ENCODE data around the gene ELF4.

ELF4 gene

DNA sequence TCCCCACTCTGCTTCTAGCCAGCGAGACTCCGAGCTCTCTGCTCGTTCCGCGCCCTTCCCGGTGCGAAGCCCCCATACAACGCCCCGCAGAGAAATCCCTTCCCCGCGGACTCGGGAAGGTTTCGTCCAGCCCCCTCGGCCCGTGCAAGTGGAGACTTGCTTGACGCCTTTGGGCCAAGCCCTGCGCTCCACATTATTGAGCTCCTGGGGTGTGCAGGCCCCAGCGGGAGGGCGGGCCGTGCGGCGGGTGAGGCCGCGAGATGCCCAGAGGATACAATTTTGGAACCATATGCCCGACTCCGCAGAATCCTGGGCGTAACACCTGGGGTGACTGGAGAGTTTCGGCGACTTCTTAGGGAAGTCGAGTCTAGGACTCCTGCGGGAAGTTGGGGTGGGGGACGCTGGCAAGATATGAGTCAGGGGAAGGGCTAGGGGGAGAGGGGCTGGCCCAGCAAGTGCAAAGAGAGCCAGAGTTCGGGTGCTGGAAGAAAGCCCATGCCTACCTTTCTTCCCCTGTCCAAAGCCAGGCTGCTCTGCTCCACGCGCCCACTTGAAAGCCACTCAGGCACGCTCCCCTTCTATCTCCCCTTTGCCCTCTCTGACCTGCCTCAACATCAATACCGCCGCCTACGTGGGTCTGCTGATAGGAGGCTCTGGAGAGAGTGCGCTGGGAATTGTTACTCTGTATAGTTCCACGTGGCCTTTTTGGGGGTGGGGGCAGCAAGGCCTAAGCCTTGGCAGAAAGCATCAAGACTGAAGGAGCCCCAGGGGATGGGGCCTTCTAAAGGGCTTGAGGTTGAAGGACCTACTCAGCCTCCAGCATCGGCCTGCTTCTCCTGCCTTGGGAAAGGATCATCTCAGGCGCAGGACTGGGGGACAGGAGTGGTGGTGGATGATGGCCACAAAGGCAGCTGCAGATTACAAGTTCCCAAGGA is 1.2 kb upstream of the ELF4 start:
- no peak for DNase-seq

DNA sequence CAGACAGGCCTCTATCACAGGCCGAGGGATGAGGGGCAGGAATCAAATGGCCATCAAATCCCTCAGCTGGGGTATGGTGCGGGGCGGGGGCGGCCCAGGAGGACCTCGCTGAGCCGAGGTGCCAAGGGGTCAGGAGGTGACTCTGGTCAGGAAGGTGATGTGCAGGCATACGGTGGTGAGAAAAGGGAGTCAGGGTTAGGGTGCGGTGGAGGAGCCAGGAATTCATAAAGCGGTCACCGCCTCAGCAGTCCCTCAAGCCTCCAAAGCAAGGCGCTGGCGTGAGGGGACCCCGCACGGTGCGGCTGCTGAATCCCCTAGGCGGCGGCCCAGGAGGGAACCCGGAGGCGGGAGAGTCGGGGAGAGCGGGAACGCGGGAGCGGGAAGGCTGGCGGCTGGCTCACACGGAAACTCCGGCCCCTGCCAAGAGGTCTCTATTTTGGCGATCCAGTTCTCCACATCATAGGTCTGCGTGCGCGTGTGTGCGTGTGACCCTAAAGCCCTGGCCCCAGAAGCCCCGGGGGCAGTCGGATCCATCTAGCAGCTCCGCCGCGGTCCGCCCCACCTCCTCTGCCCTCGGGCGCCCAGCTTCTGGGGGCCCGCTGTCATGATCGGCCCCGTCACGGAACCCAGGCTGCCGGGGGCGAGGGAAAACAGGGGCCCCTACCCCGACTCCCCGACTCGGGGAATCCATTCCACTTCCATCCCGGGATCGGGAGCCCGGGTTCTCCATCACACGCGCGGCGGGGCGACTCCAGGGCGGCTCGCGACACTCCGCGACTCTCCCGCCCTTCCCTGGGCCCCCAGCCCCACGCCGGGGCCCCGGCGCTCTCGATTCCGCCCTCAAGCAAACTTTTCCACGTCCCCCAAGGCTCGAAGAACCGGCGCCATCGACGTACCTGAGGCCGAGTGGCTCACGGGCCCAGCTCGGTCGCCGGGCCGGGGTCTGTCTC is 593 bp downstream of the ELF4 start:
- DNase-seq, result no peak

DNA sequence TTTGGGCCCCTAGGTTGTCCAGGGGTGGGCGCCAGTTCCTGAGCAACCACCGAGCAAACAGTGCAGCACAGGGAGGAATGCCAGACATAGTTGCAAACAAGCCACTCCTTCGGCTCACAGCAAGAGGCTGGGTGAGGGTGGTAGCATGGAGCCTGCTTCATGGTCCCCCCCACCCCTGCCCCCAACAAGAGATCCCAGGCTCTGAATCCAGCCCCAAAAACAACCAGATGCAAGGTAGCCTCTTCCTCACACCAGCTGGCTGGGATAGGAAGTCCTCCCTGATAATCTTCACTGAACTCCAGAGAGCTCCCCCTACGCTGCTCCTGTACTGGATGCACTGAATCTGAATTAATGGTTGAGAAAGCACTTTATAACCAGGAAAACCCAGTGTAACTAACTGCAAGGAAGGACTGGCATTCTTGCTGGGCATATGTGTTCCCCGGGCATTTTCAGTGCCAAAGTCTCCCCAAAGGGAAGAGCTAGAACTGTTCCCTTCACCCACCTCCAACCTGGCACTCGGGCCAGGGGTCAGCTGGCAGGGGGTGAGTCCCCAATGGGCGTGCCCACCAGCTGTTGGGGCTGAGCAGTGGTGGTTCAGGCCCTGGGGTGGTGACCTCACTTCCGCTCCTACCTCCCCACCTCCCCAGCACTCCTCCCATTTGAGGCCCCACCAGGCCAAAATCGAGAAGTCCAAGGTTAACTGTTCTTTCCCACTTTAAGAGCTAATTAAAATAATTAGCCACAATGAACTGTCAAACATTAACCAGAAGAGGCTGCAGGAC is 1.5 kb downstream of the ELF4 start:
- DNase-seq, result no peak

DNA sequence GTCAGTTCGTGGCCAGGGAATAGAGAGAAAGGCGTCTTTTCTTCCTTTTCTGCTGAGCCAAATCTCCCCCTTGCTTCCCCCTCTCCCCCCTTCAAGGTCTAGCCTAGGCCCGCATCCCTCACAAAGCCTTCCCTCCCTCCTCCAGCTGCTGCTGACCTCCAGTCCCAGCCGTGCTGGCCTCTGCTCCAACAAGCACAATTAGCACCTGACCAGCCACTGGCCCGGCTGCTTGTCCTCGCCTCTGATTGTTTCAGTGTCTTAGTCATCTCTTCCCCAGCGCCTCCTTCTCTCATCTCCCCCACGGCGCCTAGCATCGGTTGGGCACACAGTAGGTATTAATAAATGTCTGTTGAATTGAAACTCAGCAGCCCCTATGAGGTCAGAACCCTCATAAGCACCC is 4.2 kb downstream of the ELF4 start:
- DNase-seq, result no peak

DNA sequence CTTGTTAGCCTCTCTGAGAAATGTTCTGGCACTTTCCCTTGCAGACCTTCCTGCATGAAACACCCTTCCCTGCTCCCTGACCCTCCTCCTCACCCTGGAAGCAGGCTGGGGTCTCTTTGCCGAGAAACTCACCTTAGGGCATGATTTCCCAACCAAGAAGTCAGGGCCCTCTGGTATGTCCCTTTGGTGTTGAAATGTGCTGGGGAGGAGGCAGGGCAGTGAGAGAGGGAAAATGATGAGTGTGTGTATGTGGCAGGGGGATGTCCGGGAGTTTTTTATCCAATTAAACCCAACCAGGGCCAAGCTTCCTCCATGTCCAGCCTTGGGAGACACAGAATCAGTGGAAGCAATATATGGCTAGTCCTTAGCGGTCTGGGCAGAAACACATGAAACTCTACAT is 5.1 kb downstream of the ELF4 start:
- no peak for DNase-seq

DNA sequence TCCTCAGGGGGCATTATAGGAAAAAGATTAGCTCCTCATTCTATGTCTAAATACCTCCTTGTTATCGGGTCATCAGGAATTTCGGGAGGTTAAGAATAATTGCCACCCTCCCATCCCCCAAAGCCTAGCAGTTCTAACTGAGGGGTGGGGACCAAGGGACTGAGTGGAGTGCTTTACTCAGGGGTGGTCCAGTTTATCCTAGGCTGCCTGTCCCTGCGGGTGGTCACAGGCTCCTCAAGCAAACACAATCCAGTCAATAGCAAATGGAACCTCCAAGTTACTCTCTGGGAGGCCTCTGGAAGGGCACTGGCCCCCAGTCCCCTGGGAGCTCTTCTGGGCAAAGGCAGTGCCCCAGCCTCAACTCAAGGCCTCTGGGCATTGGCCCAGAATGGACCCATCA is 6.7 kb downstream of the ELF4 start:
- no peak for DNase-seq

DNA sequence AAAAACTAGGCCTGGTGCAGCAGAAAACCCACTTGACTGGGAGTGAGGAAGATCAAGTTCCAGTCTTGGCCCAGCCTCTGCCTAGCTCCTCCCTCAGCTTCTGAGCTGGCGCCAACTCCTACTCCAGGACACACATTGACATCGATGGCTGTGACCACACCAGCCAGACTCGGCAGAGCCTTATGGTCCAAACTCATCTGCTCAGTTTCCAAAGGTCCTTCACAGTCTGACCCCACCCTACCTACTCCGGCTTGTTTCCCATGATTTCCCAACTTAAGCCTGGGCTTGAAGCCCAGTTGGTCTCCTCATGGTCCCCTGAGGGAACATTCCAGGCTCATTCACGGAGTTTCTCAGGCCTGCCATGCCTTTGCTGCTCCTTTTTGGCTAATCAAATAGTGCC is 10.1 kb downstream of the ELF4 start:
- no peak for DNase-seq

DNA sequence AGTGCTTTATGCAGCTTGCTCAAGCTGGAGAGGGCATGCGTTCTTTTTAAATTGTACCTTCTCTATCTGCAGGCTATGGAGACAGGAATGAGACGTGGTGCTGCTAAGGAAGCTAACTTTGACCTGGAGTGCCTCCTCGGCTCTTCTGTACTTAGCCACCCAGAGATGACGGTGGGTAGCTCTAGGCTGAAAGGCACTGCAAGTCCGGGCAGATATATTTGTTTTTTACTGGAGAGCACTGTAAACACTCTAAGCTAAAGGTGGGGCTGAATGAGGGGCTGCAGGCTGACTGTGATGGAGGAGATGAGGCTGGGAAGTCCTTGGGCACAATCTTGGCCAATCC is 12.1 kb downstream of the ELF4 start:
- no peak for DNase-seq

DNA sequence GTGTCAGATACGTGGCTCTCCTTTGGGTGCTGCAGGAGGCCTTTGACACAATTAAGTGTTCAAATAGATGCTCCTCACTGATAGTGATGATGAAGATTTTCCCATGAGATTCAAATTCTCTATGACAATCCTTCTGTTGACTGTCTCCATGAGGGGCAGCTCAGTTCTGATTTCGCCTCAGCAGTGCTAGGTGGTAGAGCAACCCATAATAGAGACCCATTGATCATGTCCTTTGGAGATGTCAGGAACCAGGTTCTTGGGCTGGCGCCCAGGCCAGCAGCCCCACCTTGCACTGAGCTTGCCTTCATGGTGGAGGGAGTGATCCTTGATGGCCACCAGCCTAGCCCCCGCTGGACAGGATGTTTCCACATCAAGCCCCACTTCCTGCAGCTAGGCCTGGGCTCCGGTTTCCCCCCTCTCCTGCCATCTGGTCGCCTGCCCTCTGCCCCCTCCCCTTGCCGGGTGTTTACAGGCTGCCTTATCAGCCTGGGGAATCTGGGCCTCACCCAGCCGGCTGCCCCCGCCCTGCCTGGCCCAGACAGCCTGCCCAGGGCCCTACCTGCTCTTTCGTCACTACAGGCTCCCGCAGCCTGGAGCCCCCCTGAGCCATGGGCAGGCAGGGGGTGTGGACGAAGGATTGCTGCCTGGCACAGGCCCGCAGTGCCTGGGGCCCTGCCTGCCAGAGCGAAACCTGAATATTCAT is 12.6 kb downstream of the ELF4 start:
- DNase-seq, result no peak

DNA sequence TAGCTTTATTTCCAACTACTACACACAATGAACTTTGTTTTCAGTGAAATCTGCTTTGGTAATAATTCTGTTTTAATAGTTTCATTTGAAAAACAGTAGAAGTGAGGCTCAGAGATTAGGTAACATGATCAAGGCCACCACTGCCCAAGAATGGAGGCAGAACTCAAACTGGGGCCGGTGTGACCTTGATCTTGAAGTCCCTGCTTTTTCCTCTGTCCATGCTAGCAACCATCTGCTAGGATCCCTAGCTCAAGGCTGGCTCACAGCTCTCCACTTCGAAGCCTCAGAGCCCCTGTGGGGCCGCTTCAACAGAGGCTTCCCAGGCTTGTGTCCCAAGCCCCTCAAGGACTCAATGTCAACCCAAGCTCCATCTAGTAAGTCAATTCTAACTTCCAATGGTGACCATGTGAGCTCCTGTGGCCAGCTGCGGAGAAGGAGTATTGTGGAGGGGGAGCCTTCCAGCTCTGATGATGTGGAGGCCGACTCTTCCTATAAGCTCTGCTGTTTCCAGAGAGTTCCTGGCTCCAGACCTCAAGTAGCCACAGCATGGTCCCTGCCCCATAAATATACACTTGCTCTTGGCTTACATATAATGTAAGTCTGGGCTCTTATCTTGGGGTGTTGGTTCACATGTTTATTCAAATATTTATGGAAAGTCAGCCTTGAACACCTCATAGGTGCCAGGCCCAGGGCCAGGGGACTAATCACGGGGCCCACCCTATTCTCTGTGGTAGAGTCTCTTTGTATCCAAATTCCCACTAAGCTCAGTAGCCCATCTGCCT is 14.9 kb downstream of the ELF4 start:
- no peak for DNase-seq

DNA sequence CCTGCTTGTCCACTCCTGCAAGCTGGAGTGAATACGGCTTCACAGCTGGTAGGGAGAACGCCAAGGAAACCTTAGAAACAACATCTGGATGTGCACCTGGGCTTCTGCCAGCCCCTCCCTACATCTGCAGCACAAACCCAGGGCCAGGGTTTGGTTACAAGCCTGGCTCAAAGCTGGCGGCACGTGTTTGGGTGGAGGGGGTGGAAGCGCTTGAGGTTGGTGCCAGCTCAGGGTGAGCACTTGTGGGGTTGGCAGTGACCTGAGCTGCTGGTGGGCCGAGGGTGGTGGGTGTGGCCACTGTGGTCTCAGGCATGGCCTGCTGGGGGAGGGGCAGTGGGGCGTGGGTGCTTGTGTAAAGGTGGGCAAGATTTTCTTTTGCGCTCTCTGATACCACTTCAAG is 15.6 kb downstream of the ELF4 start:
- DNase-seq, result no peak

DNA sequence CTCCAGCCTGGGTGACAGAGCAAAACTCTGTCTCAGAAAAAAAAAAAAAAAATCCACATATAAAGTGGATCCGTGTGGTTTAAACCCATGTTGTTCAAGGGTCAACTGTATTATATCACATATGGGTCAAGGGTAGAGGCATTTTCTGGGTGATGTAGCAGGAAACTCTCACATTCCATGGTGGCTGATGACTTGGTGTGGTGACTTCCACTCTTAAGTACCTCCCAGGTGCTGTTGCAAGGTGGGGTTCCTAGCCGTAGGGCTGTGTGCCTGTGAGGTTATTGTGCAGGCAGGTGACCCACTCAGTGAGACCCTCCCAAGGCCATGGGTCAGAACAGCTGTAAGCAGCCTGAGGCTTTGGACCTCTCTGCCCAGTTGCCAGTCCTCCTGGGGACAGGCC is 17.0 kb downstream of the ELF4 start:
- DNase-seq, result no peak

DNA sequence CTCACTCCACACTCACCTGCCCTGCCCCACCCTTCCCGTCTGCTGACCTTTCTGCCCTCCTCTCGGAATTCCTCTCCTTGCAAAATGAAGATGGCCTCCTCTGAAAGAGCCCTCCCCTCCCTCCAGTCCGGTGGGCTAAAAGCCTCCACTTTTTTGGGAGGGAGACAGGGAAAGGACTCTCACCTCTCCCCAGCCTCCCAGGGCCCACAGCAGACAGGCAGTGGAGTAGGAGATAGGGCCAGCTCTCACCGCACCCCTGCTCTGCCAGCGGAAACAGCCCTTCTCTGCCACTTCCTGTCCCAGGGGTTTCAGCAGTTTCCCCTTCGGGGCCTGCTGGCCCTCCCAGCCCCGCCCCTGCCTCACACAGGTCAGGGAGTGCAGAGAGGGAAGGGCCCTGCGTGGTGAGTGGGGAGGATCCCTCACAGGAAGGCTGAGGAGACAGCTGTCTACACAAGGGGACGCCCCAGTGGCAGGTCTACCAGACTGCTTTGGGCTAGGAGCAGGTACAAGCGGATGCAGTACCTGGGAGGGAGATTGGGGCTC is 18.2 kb downstream of the ELF4 start:
- DNase-seq, result no peak

DNA sequence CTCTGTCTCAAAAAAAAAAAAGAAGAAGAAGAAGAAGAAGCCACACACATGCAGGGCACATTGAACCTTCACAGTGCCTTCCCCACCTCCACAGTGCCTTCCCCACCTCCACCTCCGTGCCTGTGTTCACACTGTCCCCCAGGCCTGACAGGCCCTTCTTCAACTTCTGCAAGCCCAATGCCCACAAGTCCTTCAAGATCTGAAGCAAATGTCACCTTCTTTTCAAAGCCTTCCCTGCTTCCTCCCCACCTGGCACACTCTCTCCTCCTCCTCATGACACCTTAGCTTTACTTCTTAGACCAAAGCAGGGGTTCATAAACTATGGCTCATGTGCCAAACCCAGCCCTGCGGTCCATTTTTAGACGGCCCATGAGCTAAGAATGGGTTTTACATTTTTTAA is 19.9 kb downstream of the ELF4 start:
- no peak for DNase-seq

DNA sequence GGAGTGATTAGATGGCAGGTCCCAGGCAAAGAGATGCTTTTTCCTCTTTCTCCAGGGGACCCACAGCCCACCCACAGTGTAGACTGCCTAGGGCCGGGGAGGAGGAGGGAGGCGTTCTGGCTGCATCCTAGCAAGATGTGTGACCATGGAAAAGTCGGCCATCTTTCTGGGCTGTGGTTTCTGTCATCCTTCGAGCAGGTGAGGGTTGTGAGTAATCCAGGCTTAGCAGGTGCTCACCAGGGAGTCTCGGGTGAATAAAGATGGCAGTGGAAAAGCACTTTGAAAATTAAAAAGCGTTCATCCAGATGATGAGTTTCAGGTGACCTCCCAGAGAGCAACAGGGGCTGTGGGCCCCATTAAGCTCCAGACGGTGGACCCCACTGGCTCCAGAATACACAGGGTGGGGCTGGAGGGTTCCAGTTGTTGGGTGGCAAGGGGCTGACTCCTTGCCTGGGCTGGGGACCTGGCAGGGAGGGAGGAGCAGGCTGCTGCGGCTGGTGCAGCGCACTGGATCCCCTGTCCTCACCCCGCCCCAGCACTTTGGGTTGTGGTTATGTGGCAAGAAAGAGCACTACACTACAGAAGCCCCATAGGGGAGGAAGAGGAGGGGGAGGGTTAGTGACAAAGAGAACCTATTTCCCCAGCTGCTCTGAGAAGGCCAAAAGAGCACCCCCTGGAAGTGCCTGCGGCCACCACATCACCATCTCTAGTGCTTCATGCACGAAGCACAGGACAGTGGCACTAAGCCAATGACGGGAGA is 23.7 kb downstream of the ELF4 start:
- no peak for DNase-seq

DNA sequence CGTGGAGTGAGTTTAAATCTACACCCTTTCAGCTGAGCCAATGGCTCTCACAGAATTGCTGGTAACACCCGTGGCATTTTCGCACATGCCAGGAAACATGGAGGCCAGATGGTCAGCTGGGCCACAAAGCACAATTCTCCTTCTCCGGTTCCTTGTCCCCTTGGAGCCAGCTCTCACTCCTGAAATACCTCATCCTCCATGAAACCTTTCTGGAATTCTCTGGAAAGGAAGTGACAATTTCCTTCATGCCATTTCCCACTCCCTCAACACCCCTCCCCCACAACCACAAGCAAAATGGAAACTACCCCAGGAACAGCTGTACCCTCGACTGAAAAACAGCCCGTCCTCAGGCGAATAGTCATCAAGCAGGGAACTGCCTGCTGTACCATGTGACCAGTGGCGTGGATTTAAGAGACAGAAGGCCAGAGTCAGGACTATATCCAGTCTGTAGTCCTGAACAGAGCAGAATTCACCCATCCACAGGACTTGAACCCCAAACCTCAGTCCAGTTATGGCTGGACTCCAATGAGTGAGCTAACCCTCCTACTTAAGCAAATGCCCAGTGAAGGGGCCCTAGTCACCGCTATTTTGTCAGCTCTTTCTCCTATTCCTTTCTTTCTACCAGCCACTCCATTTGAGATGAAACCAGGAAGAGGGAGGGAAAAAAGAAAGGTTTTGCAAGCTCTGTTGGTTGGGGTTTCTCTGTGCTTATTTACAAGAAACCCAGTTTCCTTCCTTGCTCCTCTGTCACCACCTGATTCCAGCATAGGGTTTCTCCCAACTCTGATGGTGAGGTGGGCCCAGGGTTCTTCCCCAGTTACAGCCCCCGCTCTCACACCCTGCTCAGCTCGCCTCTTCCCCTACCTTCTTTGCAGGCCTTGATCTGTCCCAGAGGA is 24.5 kb downstream of the ELF4 start:
- no peak for DNase-seq

DNA sequence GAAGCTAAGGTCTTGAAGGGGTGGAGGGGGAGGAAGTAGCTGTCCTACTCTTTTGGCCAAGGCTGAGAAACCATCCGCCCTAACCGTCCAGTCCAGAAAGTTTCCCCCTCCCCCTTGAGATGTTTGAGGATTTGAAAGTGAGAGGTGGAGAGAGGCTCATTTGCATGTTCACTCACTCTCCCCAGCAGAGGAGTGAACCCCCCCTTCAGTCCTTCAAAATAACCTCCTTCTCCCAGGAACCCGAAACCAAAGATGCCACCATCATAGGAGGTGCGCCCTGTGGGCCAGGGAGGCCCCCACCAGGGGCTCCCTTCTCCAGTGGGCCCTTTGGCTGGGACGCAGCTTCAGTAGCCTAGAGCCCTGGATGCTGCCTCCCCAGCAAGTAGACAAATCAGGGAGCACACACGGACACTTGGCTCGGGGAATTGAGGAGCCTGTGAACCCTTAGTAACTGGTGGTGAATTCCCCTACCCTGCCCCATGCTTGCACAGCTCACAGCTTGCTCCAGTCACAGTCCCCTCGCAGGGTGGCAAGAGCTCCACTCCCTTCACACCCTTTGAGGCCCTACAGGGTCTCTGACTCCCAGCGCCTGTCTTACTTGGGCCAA is 25.6 kb downstream of the ELF4 start:
- no peak for DNase-seq

DNA sequence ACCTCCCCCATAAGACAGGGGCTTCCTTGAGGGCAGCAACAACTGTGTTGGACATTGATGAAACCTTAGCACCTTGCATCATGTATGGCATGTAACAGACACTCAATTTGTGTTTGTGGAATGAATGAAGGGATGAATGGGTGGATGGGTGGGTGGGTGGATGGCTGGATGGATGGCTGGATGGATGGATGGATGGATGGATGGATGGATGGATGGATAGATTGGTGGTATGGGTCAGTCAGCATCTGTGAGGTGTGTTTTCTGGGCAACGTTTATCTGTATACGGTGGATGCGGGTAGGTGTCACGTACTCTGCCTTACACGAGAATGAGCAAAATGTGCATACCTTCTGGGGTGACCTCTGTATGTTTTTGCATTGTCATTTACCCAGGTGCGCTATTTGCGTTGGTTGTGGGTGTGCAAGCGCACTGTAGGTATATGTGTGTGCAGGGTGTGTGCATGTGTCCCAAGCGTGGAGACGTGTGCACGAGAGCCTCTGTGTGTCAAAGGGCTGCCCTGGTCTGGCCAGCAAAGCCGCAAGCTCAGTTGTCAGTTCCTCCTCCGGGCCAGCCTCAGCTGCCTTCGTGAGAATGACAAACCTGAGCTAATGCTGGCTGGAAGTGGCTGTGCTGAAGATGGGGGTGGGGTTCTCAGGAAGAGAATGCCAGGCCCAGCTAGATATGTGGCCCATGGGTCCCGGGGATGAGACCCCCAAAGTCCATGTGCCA is 26.5 kb downstream of the ELF4 start:
- no peak for DNase-seq
